GM23338 (cell line): ENCODE measurements around the gene RAB11FIP3. TPM values are rescaled to one million over a fixed set of nuclear protein-coding genes. Genes with fewer than 3 reads are reported as not detected.

Source experiments
- ATAC-seq: fragments of 200-7000 bp; cut with Tn5 transposase; 3 replicates; pipeline ENCODE4 v1.9.1; 2020
- DNase-seq: peaks from one replicate; pipeline ENCODE4 v3.0.0-alpha.2; 2015; ENCODE audit warnings: low spot score
- H2AFZ ChIP-seq: fragments of 200-600 bp; sonication (generic); 2 replicates; pipeline ENCODE4 v1.8.0; 2016; ENCODE audit warnings: antibody characterized with exemption, mild to moderate bottlenecking, moderate library complexity
- H3F3A ChIP-seq: fragments of 200-600 bp; sonication (generic); replicated peaks from 2 replicates; pipeline ENCODE4 v1.8.0; 2017; ENCODE audit warnings: antibody characterized with exemption, mixed run types, low read depth
- H3K27ac ChIP-seq: fragments of 200-600 bp; sonication (generic); 2 replicates; pipeline ENCODE4 v1.6.1; 2016; ENCODE audit warnings: low read depth
- H3K27me3 ChIP-seq: fragments of 200-600 bp; sonication (generic); 2 replicates; pipeline ENCODE4 v1.8.0; 2016; ENCODE audit warnings: mild to moderate bottlenecking, mixed run types, moderate library complexity; ENCODE audit not compliant: insufficient read depth
- H3K36me3 ChIP-seq: fragments of 200-600 bp; sonication (generic); 2 replicates; pipeline ENCODE4 v1.8.0; 2016; ENCODE audit warnings: mild to moderate bottlenecking; ENCODE audit not compliant: insufficient read depth
- H3K4me1 ChIP-seq: fragments of 200-600 bp; sonication (generic); 2 replicates; pipeline ENCODE4 v1.8.0; 2016; ENCODE audit warnings: mild to moderate bottlenecking, moderate library complexity; ENCODE audit not compliant: insufficient read depth
- H3K4me2 ChIP-seq: fragments of 200-600 bp; sonication (generic); 2 replicates; pipeline ENCODE4 v1.7.1; 2017; ENCODE audit warnings: mixed run types
- H3K4me3 ChIP-seq: fragments of 200-600 bp; sonication (generic); 2 replicates; pipeline ENCODE4 v1.6.1; 2016; ENCODE audit warnings: mixed run types
- H3K79me2 ChIP-seq: fragments of 200-600 bp; sonication (generic); replicated peaks from 2 replicates; pipeline ENCODE4 v1.8.0; 2017; ENCODE audit warnings: mild to moderate bottlenecking; ENCODE audit not compliant: insufficient read depth
- H3K9me2 ChIP-seq: fragments of 200-600 bp; sonication (generic); 2 replicates; pipeline ENCODE4 v1.8.0; 2017; ENCODE audit not compliant: insufficient read depth
- H4K20me1 ChIP-seq: fragments of 200-600 bp; sonication (generic); replicated peaks from 2 replicates; pipeline ENCODE4 v1.8.0; 2017; ENCODE audit warnings: mild to moderate bottlenecking; ENCODE audit not compliant: insufficient read depth
- H3K27ac Mint-ChIP-seq: 2 replicates; pipeline ENCODE4 v1.8.0; 2020; ENCODE audit warnings: inconsistent platforms, mild to moderate bottlenecking, moderate library complexity, mixed read lengths
- H3K27me3 Mint-ChIP-seq: 3 replicates; pipeline ENCODE4 v1.8.0; 2022; ENCODE audit warnings: low read depth, mild to moderate bottlenecking, moderate library complexity, mixed read lengths, inconsistent platforms; ENCODE audit not compliant: insufficient read depth, poor library complexity
- H3K36me3 Mint-ChIP-seq: 3 replicates; pipeline ENCODE4 v1.8.0; 2021; ENCODE audit warnings: low read depth, mild to moderate bottlenecking, inconsistent platforms, moderate library complexity, mixed read lengths
- H3K4me1 Mint-ChIP-seq: 3 replicates; pipeline ENCODE4 v1.8.0; 2020; ENCODE audit warnings: mild to moderate bottlenecking, inconsistent platforms, mixed read lengths
- H3K4me3 Mint-ChIP-seq: 3 replicates; pipeline ENCODE4 v1.8.0; 2021; ENCODE audit warnings: moderate library complexity, mild to moderate bottlenecking, inconsistent platforms, mixed read lengths
- H3K9me3 Mint-ChIP-seq: 3 replicates; pipeline ENCODE4 v1.8.0; 2020; ENCODE audit warnings: moderate library complexity, mild to moderate bottlenecking, inconsistent platforms, mixed read lengths
- CREB1 ChIP-seq: fragments of 250-450 bp; sonication (Bioruptor Pico); IDR thresholded peaks from 2 replicates; pipeline ENCODE4 v1.5.0; 2020; ENCODE audit warnings: low read depth, mild to moderate bottlenecking, moderate library complexity
- EZH2 ChIP-seq: fragments of 200-600 bp; sonication (generic); IDR thresholded peaks from one replicate; pipeline ENCODE4 v1.8.0; 2017; ENCODE audit warnings: antibody characterized with exemption, mild to moderate bottlenecking, low read depth; ENCODE audit not compliant: unreplicated experiment
- EZH2phosphoT487 ChIP-seq: fragments of 200-600 bp; sonication (generic); IDR thresholded peaks from one replicate; pipeline ENCODE4 v1.8.1; 2018; ENCODE audit warnings: antibody characterized with exemption; ENCODE audit not compliant: unreplicated experiment
- JUNB ChIP-seq: IDR thresholded peaks from one replicate; pipeline ENCODE4 v1.6.1; 2016; ENCODE audit warnings: antibody characterized with exemption; ENCODE audit not compliant: unreplicated experiment
- POLR2AphosphoS5 ChIP-seq: IDR thresholded peaks from 2 replicates; pipeline ENCODE4 v1.6.1; 2016; ENCODE audit warnings: antibody characterized with exemption, low read depth
- REST ChIP-seq: IDR thresholded peaks from one replicate; pipeline ENCODE4 v1.6.1; 2018; ENCODE audit warnings: antibody characterized with exemption; ENCODE audit not compliant: unreplicated experiment
- STAT1 ChIP-seq: IDR thresholded peaks from one replicate; pipeline ENCODE4 v1.6.1; 2016; ENCODE audit warnings: antibody characterized with exemption; ENCODE audit not compliant: unreplicated experiment
- ZNF114 ChIP-seq: fragments of 250-450 bp; sonication (Bioruptor Pico); IDR thresholded peaks from 2 replicates; pipeline ENCODE4 v1.5.0; 2020; ENCODE audit warnings: mild to moderate bottlenecking, moderate library complexity
- ZNF331 ChIP-seq: fragments of 250-450 bp; sonication (Bioruptor Pico); IDR thresholded peaks from 2 replicates; pipeline ENCODE4 v1.5.0; 2020; ENCODE audit warnings: low read depth, mild to moderate bottlenecking, moderate library complexity
- polyA plus RNA-seq: library from polyadenylated mRNA; unstranded; fragments of >200 nt; fragmentation: Nextera tagmentation; extraction: Ambion mirVana; gene quantifications from 2 replicates; pipeline ENCODE4 v1.2.1, GENCODE V29; 2016
- total RNA-seq: library from RNA; depleted of rRNA; stranded (reverse); fragments of >200 nt; shearing (Covaris generic); gene quantifications from 2 replicates; pipeline ENCODE4 v1.2.3, GENCODE V29; 2014
- TF ChIP-seq, protein P1 (sequence below): IDR thresholded peaks from 2 replicates; pipeline ENCODE4 v1.6.1; 2016; ENCODE audit warnings: antibody characterized with exemption

The RAB11FIP3 gene
- total and polyA plus RNA-seq, 2 experiments from 2014 or later, result 3.2 to 29.2 TPM

DNA sequence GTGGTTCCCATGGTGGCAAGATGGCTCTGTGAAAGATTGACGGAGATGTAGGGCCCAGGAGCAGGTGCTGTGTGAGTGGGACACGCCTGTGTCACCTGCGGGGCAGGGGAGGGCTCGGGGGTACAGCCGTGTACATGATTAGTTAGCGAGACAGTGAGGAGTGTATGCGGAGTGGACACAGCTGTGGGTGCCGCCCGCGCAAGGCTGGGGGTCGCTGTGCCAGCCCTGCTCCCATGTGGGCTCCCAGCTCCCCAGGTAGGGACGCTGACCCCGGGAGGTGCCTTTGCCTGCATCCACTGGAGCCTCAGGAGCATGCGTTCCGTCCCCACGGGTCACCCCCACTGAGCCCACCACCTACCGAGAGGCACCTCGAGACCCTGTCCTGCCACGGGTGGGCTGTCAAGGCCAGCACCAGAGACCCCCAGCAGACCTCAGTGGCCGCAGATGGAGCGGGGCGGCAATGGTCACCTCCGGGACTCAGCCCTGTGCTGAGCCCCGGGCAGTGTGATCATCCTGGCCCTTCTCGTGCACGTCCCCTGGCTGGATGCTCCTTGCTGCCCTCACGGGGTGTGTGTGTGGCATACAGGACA is 109.5 kb downstream of the RAB11FIP3 start (continued):
- TF ChIP-seq STAT1 (no peak), EZH2 (no peak), JUNB (no peak), CREB1 (CRISPR knock-in tag) (no peak), EZH2phosphoT487 (no peak), POLR2AphosphoS5 (no peak), ZNF114 (no peak), ZNF331 (CRISPR knock-in tag) (no peak)

DNA sequence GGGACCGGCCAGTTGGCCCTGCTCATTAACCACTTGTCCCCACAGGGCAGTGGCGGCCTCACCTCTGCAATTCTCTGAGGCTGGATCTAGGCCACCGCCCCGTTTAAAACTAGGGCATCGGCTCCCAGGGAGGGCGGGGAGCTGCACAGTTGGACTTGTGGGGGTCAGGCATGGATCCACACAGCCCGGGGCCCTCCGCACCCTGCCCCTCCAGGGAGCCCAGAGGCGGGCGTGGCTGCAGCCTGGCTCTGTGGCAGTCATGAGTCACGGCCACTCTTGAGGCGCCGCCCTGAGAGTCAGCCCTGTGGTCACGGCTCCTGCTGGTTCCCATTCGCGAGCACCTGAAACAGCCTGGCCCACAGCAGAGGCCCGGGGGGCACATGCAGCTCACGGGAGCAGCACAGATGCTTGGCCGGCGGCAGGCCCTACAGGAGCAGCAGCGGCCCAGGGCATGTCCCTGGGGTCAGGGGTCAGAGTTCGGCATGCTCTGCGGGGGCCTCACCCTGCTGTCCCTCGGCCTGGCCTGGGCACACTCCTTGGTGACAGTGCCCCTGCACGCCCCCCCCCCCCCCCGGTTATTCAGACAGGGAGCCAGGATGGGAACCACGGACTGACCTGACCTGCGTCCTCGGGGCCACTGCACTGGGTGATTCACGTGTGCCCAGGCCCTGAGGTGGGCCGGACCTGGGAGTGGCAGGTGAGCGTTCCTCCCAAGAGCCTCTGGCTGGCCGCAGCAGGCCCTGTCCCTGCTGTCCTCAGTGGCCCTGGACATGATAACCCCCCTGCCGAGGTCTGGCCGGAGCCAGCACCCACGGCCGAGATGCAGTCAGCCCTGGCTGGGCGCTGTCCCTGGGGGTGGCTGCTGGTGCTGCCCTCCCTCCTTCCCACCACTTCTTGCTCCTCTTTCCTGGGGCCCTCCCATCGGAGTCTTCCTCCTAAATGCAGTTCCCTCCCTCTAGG is 110.3 kb downstream of the RAB11FIP3 start:
- no peak overlapping the region for H3K27ac Mint-ChIP-seq
- Histone ChIP-seq H3K9me2 (no peaks in the 10 kb centered on the region), H4K20me1 (peaks cover 29% of the 10 kb centered on the region), H3K4me1 (no peaks in the 10 kb centered on the region), H3K36me3 (no peaks in the 10 kb centered on the region), H3K27ac (no peak overlapping the region), H3K4me3 (no peak overlapping the region), H3K79me2 (peaks cover 65% of the 10 kb centered on the region), H3K4me2 (no peak overlapping the region), H3K27me3 (no peaks in the 10 kb centered on the region), H2AFZ (no peak overlapping the region), H3F3A (no peaks in the 10 kb centered on the region)
- H3K4me3 Mint-ChIP-seq, result no peak overlapping the region
- no peaks in the 10 kb centered on the region for H3K27me3 Mint-ChIP-seq
- H3K36me3 Mint-ChIP-seq, result peaks cover 6% of the 10 kb centered on the region
- no peak for TF ChIP-seq POLR2AphosphoS5
- DNase-seq (no peak), ATAC-seq (no peak)
- H3K4me1 Mint-ChIP-seq, result no peaks in the 10 kb centered on the region
- no peaks in the 10 kb centered on the region for H3K9me3 Mint-ChIP-seq

- Mint-ChIP-seq H3K4me1 (no peaks in the 10 kb centered on the region), H3K27ac (no peak overlapping the region), H3K9me3 (no peaks in the 10 kb centered on the region), H3K27me3 (no peaks in the 10 kb centered on the region), H3K4me3 (no peak overlapping the region), H3K36me3 (peaks cover 6% of the 10 kb centered on the region)
- Histone ChIP-seq H3K27ac (no peak overlapping the region), H3K27me3 (no peaks in the 10 kb centered on the region), H3K4me1 (no peaks in the 10 kb centered on the region), H2AFZ (no peak overlapping the region), H4K20me1 (peaks cover 29% of the 10 kb centered on the region), H3K79me2 (peaks cover 55% of the 10 kb centered on the region), H3F3A (no peaks in the 10 kb centered on the region), H3K36me3 (no peaks in the 10 kb centered on the region), H3K9me2 (no peaks in the 10 kb centered on the region), H3K4me2 (no peak overlapping the region), H3K4me3 (no peak overlapping the region)
- no peak for DNase-seq
- TF ChIP-seq JUNB (no peak), REST (no peak)
- TF ChIP-seq, protein P1, sequence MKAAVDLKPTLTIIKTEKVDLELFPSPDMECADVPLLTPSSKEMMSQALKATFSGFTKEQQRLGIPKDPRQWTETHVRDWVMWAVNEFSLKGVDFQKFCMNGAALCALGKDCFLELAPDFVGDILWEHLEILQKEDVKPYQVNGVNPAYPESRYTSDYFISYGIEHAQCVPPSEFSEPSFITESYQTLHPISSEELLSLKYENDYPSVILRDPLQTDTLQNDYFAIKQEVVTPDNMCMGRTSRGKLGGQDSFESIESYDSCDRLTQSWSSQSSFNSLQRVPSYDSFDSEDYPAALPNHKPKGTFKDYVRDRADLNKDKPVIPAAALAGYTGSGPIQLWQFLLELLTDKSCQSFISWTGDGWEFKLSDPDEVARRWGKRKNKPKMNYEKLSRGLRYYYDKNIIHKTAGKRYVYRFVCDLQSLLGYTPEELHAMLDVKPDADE, result no peak
- ATAC-seq, result no peak
Measured at GRCh38 chr16:536746-537145, 111.3 kb downstream of the RAB11FIP3 start.
